Measurements from ENCODE around the gene MLKL.
"Not testable (repeated sequence)": the region's sequence is repeated elsewhere in the genome, so short reads cannot be mapped to it uniquely, and the experiment has no call there.

MLKL gene

GRCh38 chr16:74699666-74700065, 996 bp downstream of the MLKL start:
- DNase-seq (ENCODE audit: low read depth), result no peak

- DNase-seq (ENCODE audit: low read depth), result no peak
Measured at GRCh38 chr16:74698222-74698621, 2.4 kb downstream of the MLKL start.

- DNase-seq (ENCODE audit: low read depth), result no peak
Measured at GRCh38 chr16:74695450-74696422, 4.9 kb downstream of the MLKL start.

- DNase-seq (ENCODE audit: low read depth), result no peak
Measured at GRCh38 chr16:74691093-74691855, 9.4 kb downstream of the MLKL start.

- no peak for DNase-seq (ENCODE audit: low read depth)
Measured at GRCh38 chr16:74682556-74682955, 18.1 kb downstream of the MLKL start.

- no peak for DNase-seq (ENCODE audit: low read depth)
Measured at GRCh38 chr16:74680681-74681080, 20.0 kb downstream of the MLKL start.

- DNase-seq (ENCODE audit: low read depth), result no peak
Measured at GRCh38 chr16:74679983-74680382, 20.7 kb downstream of the MLKL start.

GRCh38 chr16:74677868-74678267, 22.8 kb downstream of the MLKL start:
- DNase-seq (ENCODE audit: low read depth), result no peak

GRCh38 chr16:74673876-74674275, 26.8 kb downstream of the MLKL start:
- no peak for DNase-seq (ENCODE audit: low read depth)

- DNase-seq (ENCODE audit: low read depth), result not testable (repeated sequence)
Measured at GRCh38 chr16:74668877-74669276, 31.8 kb downstream of the MLKL start.

- no peak for DNase-seq (ENCODE audit: low read depth)
Measured at GRCh38 chr16:74667255-74667700, 33.4 kb downstream of the MLKL start.

- peak; percentile 86 for DNase-seq (ENCODE audit: low read depth)
Measured at GRCh38 chr16:74666425-74667254, 34.0 kb downstream of the MLKL start, which contains the start of gene RFWD3. Gene RFWD3, minus strand, starts transcription at chr16:74666877. Its CDS starts 5,428 bp downstream, at chr16:74661449.

- no peak for DNase-seq (ENCODE audit: low read depth)
Measured at GRCh38 chr16:74666010-74666421, 34.6 kb downstream of the MLKL start.

- DNase-seq (ENCODE audit: low read depth), result no peak
Measured at GRCh38 chr16:74661064-74661463, 39.6 kb downstream of the MLKL start.

GRCh38 chr16:74660383-74660782, 40.3 kb downstream of the MLKL start:
- DNase-seq (ENCODE audit: low read depth), result no peak

GRCh38 chr16:74659041-74659440, 41.6 kb downstream of the MLKL start:
- no peak for DNase-seq (ENCODE audit: low read depth)

GRCh38 chr16:74657870-74658642, 42.6 kb downstream of the MLKL start:
- no peak for DNase-seq (ENCODE audit: low read depth)

- no peak for DNase-seq (ENCODE audit: low read depth)
Measured at GRCh38 chr16:74654536-74655050, 46.1 kb downstream of the MLKL start.

- not testable (repeated sequence) for DNase-seq (ENCODE audit: low read depth)
Measured at GRCh38 chr16:74652883-74653282, 47.8 kb downstream of the MLKL start.

- no peak for DNase-seq (ENCODE audit: low read depth)
Measured at GRCh38 chr16:74652249-74652648, 48.4 kb downstream of the MLKL start.

GRCh38 chr16:74651841-74652240, 48.8 kb downstream of the MLKL start:
- DNase-seq (ENCODE audit: low read depth), result no peak
